ENCODE data around the gene ARL17B.
"Not testable (repeated sequence)": the region's sequence is repeated elsewhere in the genome, so short reads cannot be mapped to it uniquely, and the experiment has no call there.

ARL17B gene

GRCh38 chr17:46361755-46362154 lies at the start of gene ARL17B:
ARL17B (minus strand) TSS chr17:46361766; CDS start chr17:46358397, 3,369 bp downstream.
- DNase-seq (ENCODE audit: low spot score) = not testable (repeated sequence)

GRCh38 chr17:46409864-46410263 lies 48.3 kb upstream of the ARL17B start:
- DNase-seq (ENCODE audit: low spot score) = not testable (repeated sequence)

- DNase-seq (ENCODE audit: low spot score) = not testable (repeated sequence)
These were observed 45.6 kb upstream of the ARL17B start for GRCh38 chr17:46407155-46407554.

- not testable (repeated sequence) for DNase-seq (ENCODE audit: low spot score)
These were observed 39.6 kb upstream of the ARL17B start for GRCh38 chr17:46401033-46401787.

- not testable (repeated sequence) for DNase-seq (ENCODE audit: low spot score)
These were observed 39.0 kb upstream of the ARL17B start for GRCh38 chr17:46400543-46400942.

- DNase-seq (ENCODE audit: low spot score) = not testable (repeated sequence)
These were observed 38.4 kb upstream of the ARL17B start for GRCh38 chr17:46399993-46400392.

GRCh38 chr17:46396292-46396691 lies 34.7 kb upstream of the ARL17B start:
- DNase-seq (ENCODE audit: low spot score) = not testable (repeated sequence)

GRCh38 chr17:46393702-46394101 lies 32.1 kb upstream of the ARL17B start:
- not testable (repeated sequence) for DNase-seq (ENCODE audit: low spot score)

- DNase-seq (ENCODE audit: low spot score) = not testable (repeated sequence)
These were observed 23.9 kb upstream of the ARL17B start for GRCh38 chr17:46385491-46385890.

GRCh38 chr17:46383118-46383517 lies 21.6 kb upstream of the ARL17B start:
- not testable (repeated sequence) for DNase-seq (ENCODE audit: low spot score)

- not testable (repeated sequence) for DNase-seq (ENCODE audit: low spot score)
These were observed 11.9 kb upstream of the ARL17B start for GRCh38 chr17:46373418-46373817.

GRCh38 chr17:46372236-46373229 lies 11.0 kb upstream of the ARL17B start:
- not testable (repeated sequence) for DNase-seq (ENCODE audit: low spot score)

- DNase-seq (ENCODE audit: low spot score) = not testable (repeated sequence)
These were observed 6.0 kb upstream of the ARL17B start for GRCh38 chr17:46367520-46367919.

GRCh38 chr17:46361145-46361735 lies 326 bp downstream of the ARL17B start:
- not testable (repeated sequence) for DNase-seq (ENCODE audit: low spot score)

- not testable (repeated sequence) for DNase-seq (ENCODE audit: low spot score)
These were observed 7.7 kb downstream of the ARL17B start for GRCh38 chr17:46353856-46354255.

- DNase-seq (ENCODE audit: low spot score) = not testable (repeated sequence)
These were observed 12.5 kb downstream of the ARL17B start for GRCh38 chr17:46349060-46349459.

GRCh38 chr17:46348345-46348744 lies 13.2 kb downstream of the ARL17B start:
- DNase-seq (ENCODE audit: low spot score) = not testable (repeated sequence)

GRCh38 chr17:46342131-46342530 lies 19.4 kb downstream of the ARL17B start:
- DNase-seq (ENCODE audit: low spot score) = not testable (repeated sequence)

- DNase-seq (ENCODE audit: low spot score) = not testable (repeated sequence)
These were observed 20.3 kb downstream of the ARL17B start for GRCh38 chr17:46341220-46341619.

- not testable (repeated sequence) for DNase-seq (ENCODE audit: low spot score)
These were observed 66.7 kb downstream of the ARL17B start, which contains the start of gene LRRC37A for GRCh38 chr17:46294831-46295230. LRRC37A (plus strand) TSS chr17:46295131; CDS start chr17:46295134, 3 bp downstream.

GRCh38 chr17:46291618-46292017 lies 69.9 kb downstream of the ARL17B start:
- not testable (repeated sequence) for DNase-seq (ENCODE audit: low spot score)
